Stimulated activated CD8-positive, alpha-beta memory T cell treated with anti-CD3 and anti-CD28 coated beads, Interleukin-7, amount 100 ng/mL, for 1 hour (primary cell): ENCODE results near the gene TMEM170A.

Experiments used
- DNase-seq, 2 donors: peaks; one replicate each; pipeline ENCODE4 v3.0.0-alpha.2; 2020; ENCODE audit warnings: low read depth in 2 of 2

Gene TMEM170A

GRCh38 chr16:75402159-75402820 lies 62.2 kb downstream of the TMEM170A start:
- DNase-seq, result no peak

- no peak for DNase-seq
Observed at GRCh38 chr16:75401691-75402090, 62.8 kb downstream of the TMEM170A start.

GRCh38 chr16:75398333-75398732 lies 66.2 kb downstream of the TMEM170A start:
- no peak for DNase-seq

- DNase-seq, result no peak
Observed at GRCh38 chr16:75394941-75395340, 69.5 kb downstream of the TMEM170A start.
